Amniotic stem cell (primary cell): Measurements from ENCODE around the gene PSKH1.
A peak's percentile ranks its signal among the peaks of the same experiment; 100 is the strongest.
"Not testable (repeated sequence)": the region's sequence is repeated elsewhere in the genome, so short reads cannot be mapped to it uniquely, and the experiment has no call there.

Source experiments
- DNase-seq: peaks from one replicate; lab custom pipeline; 2025; lab: John Stamatoyannopoulos, UW

Gene PSKH1

GRCh38 chr16:67961551-67961957 is 68.5 kb downstream of the PSKH1 start:
- DNase-seq = no peak

DNA sequence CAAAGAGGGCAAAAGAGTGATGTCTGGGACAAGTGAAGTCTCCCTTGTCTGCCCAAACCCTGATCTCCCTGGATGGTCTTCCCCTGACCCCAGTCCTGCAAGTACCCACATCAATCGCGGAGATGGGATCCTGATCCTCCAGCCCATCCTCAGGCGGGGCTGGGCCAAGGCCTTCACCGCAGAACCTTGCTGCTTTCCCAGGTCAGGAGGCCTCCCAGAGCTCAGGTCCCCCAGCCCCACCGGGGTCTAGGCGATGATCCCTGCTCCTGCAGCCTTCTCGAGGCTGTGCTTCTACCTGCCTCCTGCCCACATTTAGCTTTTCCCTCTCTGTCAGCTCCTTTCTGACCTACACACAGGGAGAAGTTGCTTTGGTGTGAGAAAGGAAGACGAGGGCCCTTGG is 69.1 kb downstream of the PSKH1 start:
- no peak for DNase-seq

DNA sequence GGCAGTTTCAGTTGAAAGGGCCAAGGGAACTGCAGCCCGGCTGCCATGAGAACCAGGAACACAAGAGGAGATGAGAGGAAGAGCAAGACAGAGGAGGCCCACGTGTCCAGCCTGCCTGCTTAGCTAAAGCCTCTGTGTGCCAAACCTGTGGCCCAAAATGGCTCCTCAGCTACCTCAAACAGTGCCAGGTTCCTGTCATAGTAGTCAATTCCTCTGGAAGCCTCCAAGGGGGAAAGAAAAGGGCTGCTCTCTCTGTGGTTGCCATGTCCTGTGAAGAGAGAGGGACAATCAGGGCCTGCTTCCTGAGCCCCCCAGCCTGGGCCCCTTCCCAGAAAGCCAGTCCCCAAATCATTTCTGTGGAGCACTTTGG is 70.2 kb downstream of the PSKH1 start:
- DNase-seq = no peak

DNA sequence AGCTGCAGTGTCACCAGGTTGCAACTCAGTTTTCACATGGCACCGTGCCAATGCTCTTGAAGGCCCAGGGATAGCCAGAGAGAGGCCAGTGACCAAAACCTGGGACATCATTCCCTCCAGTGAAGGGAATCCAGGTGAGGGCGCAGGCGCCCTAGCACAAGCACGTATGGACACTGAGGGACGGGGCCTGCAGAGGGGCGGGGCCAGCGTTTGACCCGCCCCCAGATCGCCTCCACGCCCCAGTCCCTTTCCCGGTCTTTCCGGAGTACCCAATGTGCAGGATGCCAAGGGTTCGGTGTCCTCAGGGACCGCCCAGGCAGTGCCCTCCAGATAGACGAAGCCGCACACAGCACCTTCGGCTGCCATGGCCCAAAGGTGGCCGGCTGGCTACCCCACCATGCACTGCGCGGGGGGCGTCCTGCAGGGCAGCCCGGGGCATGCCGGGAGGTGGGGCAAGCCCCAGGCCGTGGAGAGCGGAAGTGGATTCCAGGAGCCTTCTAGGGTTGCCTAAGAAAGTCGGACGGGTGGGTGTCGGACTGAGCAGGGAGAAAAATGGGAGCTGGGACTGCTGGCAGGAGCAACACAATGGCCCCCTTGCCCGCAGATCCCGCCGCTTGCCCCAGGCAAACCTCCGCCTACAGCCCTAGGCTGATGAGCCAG is 70.7 kb downstream of the PSKH1 start:
- DNase-seq = no peak

DNA sequence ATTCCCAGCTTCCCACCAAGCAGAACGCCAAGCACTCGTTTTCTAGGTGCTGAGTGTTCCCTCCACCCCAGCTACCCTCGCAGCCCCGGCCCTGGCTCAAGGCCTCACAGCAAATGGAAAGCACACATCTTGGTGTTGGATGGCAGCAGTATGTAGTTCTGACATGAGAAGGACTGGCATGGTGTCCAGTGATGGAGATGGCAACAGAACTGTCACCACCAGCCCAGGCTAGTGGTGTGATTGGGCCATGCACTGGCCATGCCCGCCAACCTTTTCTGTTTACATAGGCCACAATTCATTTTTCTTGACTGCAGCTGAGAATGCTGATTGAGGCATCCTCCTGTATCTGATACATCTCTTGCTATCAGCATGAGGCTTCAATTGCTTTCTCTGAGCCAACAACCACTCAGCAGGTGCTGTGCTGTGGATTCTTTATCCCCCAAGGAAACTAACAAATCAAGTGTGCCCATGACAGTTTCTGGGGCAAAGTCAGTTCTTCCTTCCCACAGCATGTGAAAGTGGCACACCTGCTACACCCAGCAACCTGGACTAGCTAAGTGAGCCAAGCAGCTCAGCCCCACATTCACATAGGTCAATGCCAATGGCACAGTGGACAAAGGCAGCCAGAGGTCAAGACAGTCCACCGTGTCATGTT is 71.5 kb downstream of the PSKH1 start:
- DNase-seq = no peak

DNA sequence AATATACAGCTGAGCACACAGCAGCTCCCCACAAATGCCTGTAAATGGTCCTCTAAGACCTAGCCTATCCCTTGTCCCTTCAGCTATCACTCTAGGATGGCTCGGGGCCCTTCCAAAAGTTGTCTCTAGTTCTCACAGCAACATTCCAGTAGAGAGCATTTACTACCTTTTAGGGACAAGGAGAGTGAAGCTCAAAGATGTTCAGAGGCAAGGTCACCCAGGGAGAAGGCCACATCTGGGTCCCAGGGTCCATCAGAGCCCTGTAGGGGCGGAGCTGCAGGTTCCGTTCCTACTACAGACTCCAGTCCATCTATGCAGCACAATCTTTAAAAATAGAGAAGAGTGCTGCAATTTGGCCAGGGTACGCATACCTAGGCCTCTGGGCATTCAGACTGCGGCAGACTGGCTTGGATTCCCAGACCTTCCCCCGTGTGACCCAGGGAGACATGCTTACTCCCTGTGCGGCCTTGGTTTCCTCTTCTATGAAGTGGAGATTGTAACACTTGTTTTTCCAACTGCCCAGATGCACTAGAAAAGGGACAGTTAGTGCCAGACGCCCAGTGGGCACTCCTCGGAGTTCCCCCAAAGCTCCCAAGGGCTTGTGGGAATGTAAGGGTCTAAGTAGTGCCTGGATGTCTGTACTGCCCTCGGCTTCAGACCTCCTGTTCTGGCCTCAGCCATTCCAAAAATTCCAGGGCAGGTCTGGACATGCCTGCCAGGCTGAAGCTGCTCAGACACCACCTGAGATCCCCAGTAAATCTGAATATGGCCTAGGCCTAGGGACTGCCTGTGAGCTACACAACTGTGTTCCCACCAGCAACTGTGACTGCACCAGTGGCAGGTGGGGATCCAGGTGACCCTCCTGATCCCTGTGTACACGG is 72.9 kb downstream of the PSKH1 start:
- no peak for DNase-seq

DNA sequence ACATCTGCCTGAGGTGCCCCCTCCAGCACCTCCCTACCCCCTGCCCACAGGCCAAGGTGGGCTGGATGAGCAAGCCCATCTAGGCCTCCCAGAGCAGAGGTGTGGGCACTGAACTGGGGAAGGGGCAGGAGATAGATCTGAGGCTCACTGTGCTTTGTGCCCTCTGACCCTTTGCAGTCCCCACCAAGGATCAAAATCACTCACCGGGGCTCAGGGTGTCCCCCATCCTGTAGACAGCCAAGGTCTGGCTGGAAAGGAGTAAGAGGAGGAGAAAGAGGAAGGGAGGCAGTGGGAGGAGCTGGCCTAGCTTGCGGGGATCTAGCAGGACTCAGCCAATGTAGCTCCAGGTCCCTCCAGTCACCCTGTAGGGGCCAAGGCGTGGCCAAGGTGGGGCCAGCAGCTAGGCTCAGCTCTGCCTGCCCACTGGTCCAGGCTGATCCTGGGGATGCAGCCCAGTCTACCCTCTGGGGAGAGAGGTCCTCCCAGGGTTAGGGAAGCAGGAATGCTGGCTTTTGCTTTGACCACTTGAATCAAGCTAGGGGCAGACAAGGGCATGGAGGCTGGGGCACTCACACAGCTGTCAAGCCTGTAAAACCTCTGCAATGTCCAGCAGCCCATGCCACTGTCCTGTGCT is 73.6 kb downstream of the PSKH1 start:
- no peak for DNase-seq

- no peak for DNase-seq
Observed at GRCh38 chr16:67967183-67967957, 74.3 kb downstream of the PSKH1 start.

GRCh38 chr16:67967958-67968399 is 74.9 kb downstream of the PSKH1 start:
- DNase-seq = no peak

GRCh38 chr16:67968400-67969253 is 75.6 kb downstream of the PSKH1 start, which contains the start of gene SLC12A4:
SLC12A4 (minus strand) TSS chr16:67968637; CDS start chr16:67968553, 84 bp downstream.
- DNase-seq = peak; percentile 58

DNA sequence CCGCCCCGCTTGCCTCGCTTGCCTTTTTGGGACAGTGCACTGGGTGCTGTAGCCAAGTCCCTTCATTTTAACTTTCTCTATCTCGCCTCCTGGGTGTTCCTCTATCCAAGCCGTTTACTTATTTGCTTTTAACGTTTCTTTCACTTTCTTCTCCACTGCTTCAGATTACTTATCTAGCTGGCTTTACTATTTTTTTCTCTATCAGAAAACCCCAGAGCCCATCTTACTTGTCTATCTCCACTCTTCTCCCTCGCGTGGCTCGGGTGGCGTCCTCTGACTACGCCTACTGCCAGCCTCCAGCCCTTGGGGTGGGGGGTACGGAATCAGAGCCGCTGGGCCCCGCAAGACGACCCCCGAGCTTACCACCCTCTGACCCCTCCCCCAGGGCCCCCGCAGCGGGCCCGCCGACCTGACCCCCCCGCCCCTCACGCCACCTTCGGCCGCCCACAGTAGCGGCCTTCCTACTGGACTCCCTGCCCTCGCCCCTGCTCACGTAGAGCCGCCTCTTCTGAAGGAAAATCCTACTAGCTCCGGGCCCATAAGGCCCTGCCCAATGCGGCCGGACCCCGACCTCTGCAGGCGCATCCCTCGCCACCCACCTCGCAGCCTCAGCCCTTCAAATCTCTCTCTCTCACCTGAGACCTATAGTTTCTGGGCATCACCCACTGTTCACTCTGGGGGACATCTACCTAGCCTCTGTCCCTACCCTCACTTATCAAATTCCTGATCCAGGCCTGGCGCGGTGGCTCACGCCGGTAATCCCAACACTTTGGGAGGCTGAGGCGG is 76.4 kb downstream of the PSKH1 start:
- DNase-seq = no peak

DNA sequence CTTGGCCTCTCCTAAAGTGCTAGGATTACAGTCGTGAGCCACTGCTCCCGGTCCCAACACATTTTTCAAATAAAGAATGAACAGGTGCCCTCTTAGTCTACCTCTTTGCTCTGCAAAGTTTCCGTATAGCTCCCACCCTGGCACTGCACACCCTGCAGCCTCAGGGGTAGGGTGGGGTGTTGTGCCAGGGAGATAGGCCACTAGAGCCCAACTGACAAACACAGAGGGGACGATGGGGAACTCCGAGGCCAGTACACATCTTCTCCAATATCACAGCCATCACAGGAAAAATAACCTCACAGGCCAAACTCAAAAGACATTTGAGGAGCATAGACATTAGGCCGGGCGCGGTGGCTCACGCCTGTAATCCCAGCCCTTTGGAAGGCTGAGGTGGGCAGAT is 78.1 kb downstream of the PSKH1 start:
- no peak for DNase-seq

- not testable (repeated sequence) for DNase-seq
Observed at GRCh38 chr16:67972285-67972684, 79.2 kb downstream of the PSKH1 start.

DNA sequence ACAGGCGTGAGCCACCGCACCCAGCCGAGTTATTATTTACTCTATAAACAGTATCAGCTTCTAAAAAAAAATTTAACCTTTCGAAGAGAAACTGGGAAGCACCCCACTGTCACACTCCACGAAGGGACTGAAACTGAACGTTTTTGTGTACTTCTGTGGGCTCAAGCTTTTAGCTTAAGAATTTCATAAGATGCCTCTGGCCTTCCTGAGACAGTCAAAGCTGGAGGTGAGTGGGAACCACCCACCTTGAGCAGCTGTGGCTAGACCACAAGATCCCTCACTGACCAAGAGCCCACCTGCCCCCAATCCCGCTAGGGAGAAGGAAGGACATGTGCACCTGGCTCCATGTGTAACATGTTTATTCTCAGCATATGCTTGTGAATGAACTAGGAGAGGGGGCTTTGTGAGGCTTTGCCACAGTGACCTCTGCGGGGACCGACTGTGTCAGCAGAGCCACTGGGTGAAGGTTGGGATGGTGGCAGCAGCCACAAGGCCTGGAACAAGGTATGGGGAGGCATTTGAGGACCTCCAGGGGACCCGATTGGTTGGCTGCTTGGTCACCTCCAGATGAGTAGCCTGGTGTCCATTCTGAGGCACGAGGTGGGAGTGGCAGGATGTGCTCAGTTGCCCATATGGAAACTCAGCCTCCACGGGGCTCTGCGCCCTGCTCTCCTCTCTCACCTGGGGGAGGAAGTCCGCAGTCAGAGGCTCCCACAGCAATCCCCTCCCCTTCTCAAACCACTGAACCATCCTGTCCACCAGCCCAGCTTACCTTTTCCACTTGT is 82.5 kb downstream of the PSKH1 start:
- no peak for DNase-seq

DNA sequence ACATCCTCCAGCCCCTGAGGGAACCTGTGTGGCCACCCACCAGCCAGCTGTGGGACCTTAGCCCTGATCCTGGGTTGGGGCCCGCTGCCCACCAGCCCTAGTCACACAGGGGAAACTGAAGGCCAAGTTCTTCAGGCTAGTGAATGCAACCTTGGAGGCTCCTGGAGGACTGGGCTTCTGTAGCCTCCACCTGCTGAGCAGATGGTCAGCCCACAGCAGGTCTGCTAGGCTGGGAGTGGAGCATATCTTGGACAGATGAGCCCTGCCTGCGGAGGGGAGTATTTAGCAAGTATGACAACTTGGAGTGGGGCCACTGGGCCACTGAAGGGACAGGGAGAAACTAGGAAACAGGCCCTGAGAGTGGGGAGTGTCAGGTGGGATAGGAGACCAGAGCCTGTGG is 83.2 kb downstream of the PSKH1 start:
- DNase-seq = no peak

GRCh38 chr16:67977005-67977404 is 84.0 kb downstream of the PSKH1 start:
- DNase-seq = no peak

GRCh38 chr16:67977469-67978227 is 84.6 kb downstream of the PSKH1 start:
- DNase-seq = no peak
